Pancreas (tissue), 10 donors: ENCODE measurements around the gene NACA2. TPM values are rescaled to one million over a fixed set of nuclear protein-coding genes. Genes with fewer than 3 reads are reported as not detected.

Experiments used
- ATAC-seq, 4 donors: fragments of 200-7000 bp; cut with Tn5 transposase; one replicate each; pipeline versions ENCODE4 v1.8.0 to v1.9.1; 2020; ENCODE audit warnings: mild to moderate bottlenecking in 4 of 4, moderate library complexity in 4 of 4
- DNase-seq, 6 donors: peaks; one replicate each; pipeline ENCODE4 v3.0.0-alpha.2; 2020
- FAIRE-seq: peaks from 2 replicates; lab custom pipeline; 2012; peaks lifted over from hg19 to GRCh38; lab: Jason Lieb, UNC
- H3K27ac ChIP-seq, 4 donors: fragments of 200-600 bp; sonication (generic); 1 replicate in 3 of 4; 2 replicates in 1 of 4; pipeline versions ENCODE4 v1.5.0 to v1.8.0; 2020
- H3K27me3 ChIP-seq, 4 donors: fragments of 200-600 bp; one replicate each; pipeline ENCODE4 v1.8.0; 2021
- H3K36me3 ChIP-seq, 3 donors: fragments of 200-600 bp; sonication (generic) in 1 of 3; one replicate each; pipeline versions ENCODE4 v1.5.0 to v1.8.0; 2020 to 2021
- H3K4me1 ChIP-seq, 3 donors: fragments of 200-600 bp; one replicate each; pipeline ENCODE4 v1.8.0; 2021
- H3K4me3 ChIP-seq, 4 donors: fragments of 200-600 bp; sonication (generic) in 2 of 4; one replicate each; pipeline versions ENCODE4 v1.5.0 to v1.8.0; 2020 to 2021
- H3K9me3 ChIP-seq, 4 donors: fragments of 200-600 bp; one replicate each; pipeline ENCODE4 v1.8.0; 2021
- CTCF ChIP-seq, 4 donors: fragments of 200-600 bp; sonication (generic) in 3 of 4; IDR thresholded peaks; one replicate each; pipeline versions ENCODE4 v1.5.0 to v1.8.0; 2021; ENCODE audit warnings: antibody characterized with exemption in 4 of 4
- WGBS, 2 donors: extraction: QIAGEN DNeasy Blood & Tissue Kit; methylation state at CpG; one replicate each; pipeline ENCODE4 v1.1.7; 2013; 5-methylcytosine and 5-hydroxymethylcytosine counted together
- intact Hi-C, 3 donors: fragments of 100-400 bp; cut with DNase I; formaldehyde crosslinking; loops; one replicate each; pipeline versions ENCODE4 v1.11.1 to v1.14.2; 2022
- polyA plus RNA-seq, 2 donors: library from polyadenylated mRNA; stranded (reverse); fragments of 200-250 nt; gene quantifications; one replicate each; pipeline ENCODE4 v1.2.3, GENCODE V29; 2013
- total RNA-seq, 6 donors: library from RNA; stranded (reverse); fragmentation: NEBNext Ultra II Directional in 4 of 6; extraction: Animal tissue kit (Norgen Biotek cat#: 25700) in 4 of 6; gene quantifications; one replicate each; pipeline versions ENCODE4 v1.2.1 to v1.2.4, GENCODE V29; 2021 to 2023
- donor health status: healthy with polysubstance abuse.
- donor health status: DM: no; HTN: no; CAD: no; lungs with moderate emphysema.
- donor health status: DM: no; HTN: no; CAD: no.
- donor health status: control.
- donor health status: control.
- donor health status: Bipolar disorder and iron deficiency.
- donor health status: DM: yes; HTN: yes; CAD: no.
- donor health status: DM: no; HTN: no; CAD: no.
- donor health status: DM: no; HTN: no; CAD: no.
- donor health status: DM: yes; HTN: yes; CAD: no.

Gene NACA2
- total and polyA plus RNA-seq, 8 donors = 0.12 TPM; not detected in 7

DNA sequence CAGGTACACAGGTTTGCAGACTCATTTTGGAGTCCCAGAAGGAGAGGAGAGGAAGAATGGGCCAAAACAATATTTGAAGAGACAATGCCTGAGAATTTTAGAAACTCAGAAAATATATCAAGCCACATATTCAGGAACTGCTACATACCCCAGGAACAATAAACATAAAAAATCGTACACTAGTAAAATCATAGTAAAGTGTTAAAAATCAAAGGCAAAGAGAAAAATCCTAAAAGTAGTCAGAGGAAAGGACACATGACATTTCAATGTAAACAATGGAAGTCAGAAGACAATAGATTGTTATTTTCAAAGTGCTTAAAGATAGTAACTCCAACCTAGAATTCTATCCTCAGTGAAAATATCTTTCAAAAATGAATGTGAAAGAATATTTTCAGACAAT lies 28.5 kb upstream of the NACA2 start:
- no peak overlapping the region for H3K4me3 ChIP-seq
- H3K4me1 ChIP-seq = no peaks in the 10 kb centered on the region
- WGBS, 2 donors = 82 to 94% methylated on average over 1 of the region's 1 CpG
- H3K27me3 ChIP-seq = no peaks in the 10 kb centered on the region
- TF ChIP-seq CTCF (IDR thresholded peaks at IDR 0.05) = no peak
- peak; percentile 23 for FAIRE-seq
- no peak for DNase-seq
- intact Hi-C loops = no loop called here
- no peaks in the 10 kb centered on the region for H3K36me3 ChIP-seq
- no peak for ATAC-seq
- H3K27ac ChIP-seq = no peak overlapping the region
- H3K9me3 ChIP-seq = no peaks in the 10 kb centered on the region

DNA sequence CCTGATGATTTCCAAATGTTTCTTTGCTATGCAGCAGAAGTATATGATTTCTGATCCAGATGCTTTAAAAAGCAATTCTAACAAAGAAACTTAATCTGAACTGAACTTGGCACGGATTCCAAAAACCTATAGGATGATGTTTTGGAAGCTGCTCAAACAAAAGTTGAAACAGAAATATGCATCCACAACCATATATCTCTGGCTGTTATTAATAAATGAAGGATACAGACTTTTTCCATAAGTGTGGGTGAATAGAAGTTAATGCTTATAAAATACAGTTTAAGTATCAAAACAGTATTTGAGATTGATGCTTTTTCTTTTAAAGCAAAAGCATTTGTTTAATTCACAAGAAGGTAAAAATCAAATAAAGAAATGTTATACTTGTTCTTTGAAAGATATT lies 27.9 kb upstream of the NACA2 start:
- no peak for ATAC-seq
- 54 to 58% methylated on average over 1 of the region's 1 CpG for WGBS, 2 donors

GRCh38 chr17:61617330-61617729 lies 26.3 kb upstream of the NACA2 start:
- ATAC-seq (no peak), DNase-seq (no peak), FAIRE-seq (no peak)
- intact Hi-C loops = no loop called here
- Histone ChIP-seq H3K9me3 (no peaks in the 10 kb centered on the region), H3K4me3 (no peak overlapping the region), H3K36me3 (no peaks in the 10 kb centered on the region), H3K27me3 (no peaks in the 10 kb centered on the region), H3K4me1 (no peaks in the 10 kb centered on the region), H3K27ac (no peak overlapping the region)
- TF ChIP-seq CTCF (IDR thresholded peaks at IDR 0.05) = no peak
- WGBS, 2 donors = 74 to 76% methylated on average over 4 of the region's 4 CpGs

More for the DNA sequence above, 27.9 kb upstream of the NACA2 start:
- Histone ChIP-seq H3K4me1 (no peaks in the 10 kb centered on the region), H3K36me3 (no peaks in the 10 kb centered on the region), H3K9me3 (no peaks in the 10 kb centered on the region), H3K4me3 (no peak overlapping the region), H3K27ac (no peak overlapping the region), H3K27me3 (no peaks in the 10 kb centered on the region)
- DNase-seq = no peak
- intact Hi-C loops = no loop called here
- no peak for FAIRE-seq
- TF ChIP-seq CTCF (IDR thresholded peaks at IDR 0.05) = no peak

GRCh38 chr17:61616783-61617182 lies 25.8 kb upstream of the NACA2 start:
- H3K36me3 ChIP-seq = no peaks in the 10 kb centered on the region
- H3K9me3 ChIP-seq = no peaks in the 10 kb centered on the region
- ATAC-seq (no peak), DNase-seq (no peak), FAIRE-seq (no peak)
- H3K4me3 ChIP-seq = no peak overlapping the region
- H3K27ac ChIP-seq = no peak overlapping the region
- no peaks in the 10 kb centered on the region for H3K27me3 ChIP-seq
- intact Hi-C loops = no loop called here
- TF ChIP-seq CTCF (IDR thresholded peaks at IDR 0.05) = no peak
- H3K4me1 ChIP-seq = no peaks in the 10 kb centered on the region
- WGBS, 2 donors = 41 to 64% methylated on average over 1 of the region's 1 CpG

DNA sequence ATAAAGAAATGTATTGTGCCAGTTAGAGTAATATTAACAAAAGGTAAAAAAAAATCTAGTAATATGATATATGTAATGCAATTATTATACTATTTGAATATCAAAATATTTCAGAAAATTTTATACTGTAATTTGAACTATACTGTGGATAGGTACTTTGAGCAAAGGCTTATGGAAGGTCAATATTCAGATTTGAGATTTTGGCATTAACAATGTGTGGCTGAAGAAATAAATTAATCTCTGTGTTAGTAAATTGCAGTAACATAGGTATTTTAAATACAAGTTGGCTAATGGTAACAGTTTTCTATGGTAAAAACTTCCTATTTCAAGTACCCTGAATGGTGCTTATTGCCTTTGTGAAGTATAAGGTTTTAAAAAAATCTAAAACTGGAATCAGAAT lies 23.2 kb upstream of the NACA2 start:
- no peaks in the 10 kb centered on the region for H3K4me1 ChIP-seq
- intact Hi-C loops = no loop called here
- ATAC-seq (no peak), DNase-seq (no peak), FAIRE-seq (peak; percentile 17)
- H3K9me3 ChIP-seq = no peaks in the 10 kb centered on the region
- no peaks in the 10 kb centered on the region for H3K36me3 ChIP-seq
- no peaks in the 10 kb centered on the region for H3K27me3 ChIP-seq
- H3K4me3 ChIP-seq = no peak overlapping the region
- no peak overlapping the region for H3K27ac ChIP-seq
- TF ChIP-seq CTCF (IDR thresholded peaks at IDR 0.05) = no peak
